ENCODE data around the gene ADAMTS9.

The ADAMTS9 gene

GRCh38 chr3:64561325-64561843 lies 126.4 kb downstream of the ADAMTS9 start:
- TF ChIP-seq, protein P1, sequence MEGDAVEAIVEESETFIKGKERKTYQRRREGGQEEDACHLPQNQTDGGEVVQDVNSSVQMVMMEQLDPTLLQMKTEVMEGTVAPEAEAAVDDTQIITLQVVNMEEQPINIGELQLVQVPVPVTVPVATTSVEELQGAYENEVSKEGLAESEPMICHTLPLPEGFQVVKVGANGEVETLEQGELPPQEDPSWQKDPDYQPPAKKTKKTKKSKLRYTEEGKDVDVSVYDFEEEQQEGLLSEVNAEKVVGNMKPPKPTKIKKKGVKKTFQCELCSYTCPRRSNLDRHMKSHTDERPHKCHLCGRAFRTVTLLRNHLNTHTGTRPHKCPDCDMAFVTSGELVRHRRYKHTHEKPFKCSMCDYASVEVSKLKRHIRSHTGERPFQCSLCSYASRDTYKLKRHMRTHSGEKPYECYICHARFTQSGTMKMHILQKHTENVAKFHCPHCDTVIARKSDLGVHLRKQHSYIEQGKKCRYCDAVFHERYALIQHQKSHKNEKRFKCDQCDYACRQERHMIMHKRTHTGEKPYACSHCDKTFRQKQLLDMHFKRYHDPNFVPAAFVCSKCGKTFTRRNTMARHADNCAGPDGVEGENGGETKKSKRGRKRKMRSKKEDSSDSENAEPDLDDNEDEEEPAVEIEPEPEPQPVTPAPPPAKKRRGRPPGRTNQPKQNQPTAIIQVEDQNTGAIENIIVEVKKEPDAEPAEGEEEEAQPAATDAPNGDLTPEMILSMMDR (IDR thresholded peaks at IDR 0.05; ENCODE audit: low read depth, low read length) = no peak
- DNase-seq (ENCODE audit: extremely low read depth, low read depth) = no peak

DNA sequence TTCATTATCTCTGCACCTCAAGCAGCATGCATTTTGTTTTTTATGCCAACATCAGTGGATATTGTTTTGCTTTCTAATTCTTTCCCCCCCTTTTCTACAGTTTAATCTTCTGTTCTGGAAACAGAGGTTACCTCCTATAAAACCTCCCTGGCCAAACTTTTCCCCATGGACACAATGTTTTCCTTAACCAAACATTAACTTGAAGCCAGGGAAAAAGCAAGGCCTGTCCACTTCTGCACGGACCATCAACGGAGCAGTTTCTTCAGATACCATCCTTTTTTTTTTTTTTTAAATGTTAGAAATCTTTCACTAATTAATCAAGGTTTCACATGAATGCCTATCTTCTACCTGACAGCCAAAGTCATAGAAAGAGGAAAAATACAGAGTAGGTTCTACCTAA lies 127.0 kb downstream of the ADAMTS9 start:
- TF ChIP-seq, protein P1 (IDR thresholded peaks at IDR 0.05; ENCODE audit: low read depth, low read length) = no peak

DNA sequence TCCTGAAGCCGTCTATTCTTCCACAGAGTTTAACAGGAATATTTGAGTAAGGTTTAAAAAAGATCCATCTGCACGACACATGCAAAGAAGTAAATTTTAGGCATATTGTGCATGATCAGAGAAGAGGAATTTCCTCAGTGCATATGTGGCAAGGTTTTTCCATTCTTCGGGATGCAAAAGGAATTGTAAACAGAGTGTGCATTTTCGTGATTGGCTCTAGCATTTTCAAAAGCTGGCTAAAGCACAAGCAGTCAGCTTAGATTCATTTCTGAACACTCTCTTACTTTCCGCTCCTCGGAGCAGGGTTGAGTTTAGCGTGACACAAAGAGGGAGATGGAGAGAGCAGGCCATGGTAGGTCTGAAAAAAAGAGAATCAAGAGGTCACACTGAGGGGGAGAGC lies 128.2 kb downstream of the ADAMTS9 start:
- no peak for DNase-seq (ENCODE audit: extremely low read depth, low read depth)
- TF ChIP-seq, protein P1 (IDR thresholded peaks at IDR 0.05; ENCODE audit: low read depth, low read length) = no peak

More for the DNA sequence above, 127.0 kb downstream of the ADAMTS9 start:
- no peak for DNase-seq (ENCODE audit: extremely low read depth, low read depth)

GRCh38 chr3:64556046-64556445 lies 131.8 kb downstream of the ADAMTS9 start:
- DNase-seq (ENCODE audit: extremely low read depth, low read depth) = no peak
- TF ChIP-seq, protein P1 (IDR thresholded peaks at IDR 0.05; ENCODE audit: low read depth, low read length) = no peak

- TF ChIP-seq, protein P1 (IDR thresholded peaks at IDR 0.05; ENCODE audit: low read depth, low read length) = no peak
These were observed 132.4 kb downstream of the ADAMTS9 start for GRCh38 chr3:64555351-64555750.

DNA sequence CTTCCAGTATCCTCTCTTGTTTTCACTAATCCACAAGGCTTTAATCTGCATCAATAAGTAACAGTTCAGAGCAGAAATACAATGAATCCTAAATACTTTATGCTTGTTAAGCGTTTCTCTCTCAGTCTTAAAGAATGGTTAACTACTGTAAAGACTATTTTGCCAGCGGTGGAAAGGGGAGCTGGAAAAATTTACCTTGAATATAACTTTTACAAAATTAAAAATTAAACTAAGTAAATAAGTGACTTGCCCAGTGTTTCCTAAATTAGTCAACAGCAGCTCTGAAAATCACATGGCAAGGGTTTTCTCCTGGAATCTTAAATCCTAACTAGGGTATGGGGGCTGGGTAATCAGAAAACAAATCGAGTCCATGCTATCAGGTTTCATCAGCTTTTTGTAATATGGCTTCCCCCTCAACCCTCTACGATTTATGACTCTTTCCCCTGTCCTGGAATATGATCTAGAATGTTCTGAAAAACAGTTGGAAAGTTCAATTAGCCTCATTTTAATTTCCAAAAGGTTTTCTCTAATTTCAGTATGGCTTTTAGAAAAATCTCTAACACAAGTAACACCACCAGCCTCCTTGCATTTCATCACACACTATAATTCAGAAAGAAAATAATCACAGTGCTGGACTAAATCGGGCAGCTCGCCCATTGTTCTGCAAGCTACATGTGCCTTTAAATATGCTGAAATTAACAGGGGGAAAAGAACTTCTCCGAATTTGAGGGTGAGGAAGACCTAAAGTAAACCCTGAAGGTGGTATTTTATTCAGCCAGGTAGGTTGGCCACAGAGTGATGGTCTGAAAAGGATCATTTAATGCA lies 133.5 kb downstream of the ADAMTS9 start:
- DNase-seq (ENCODE audit: extremely low read depth, low read depth) = no peak
- TF ChIP-seq, protein P1 (IDR thresholded peaks at IDR 0.05; ENCODE audit: low read depth, low read length) = no peak

More at GRCh38 chr3:64555351-64555750, 132.4 kb downstream of the ADAMTS9 start:
- no peak for DNase-seq (ENCODE audit: extremely low read depth, low read depth)

- TF ChIP-seq, protein P1 (IDR thresholded peaks at IDR 0.05; ENCODE audit: low read depth, low read length) = no peak
- no peak for DNase-seq (ENCODE audit: extremely low read depth, low read depth)
These were observed 134.8 kb downstream of the ADAMTS9 start for GRCh38 chr3:64552966-64553365.

Measured in AG09319 (cell line).